ENCODE results near the gene CELF5. TPM values are rescaled to one million over a fixed set of nuclear protein-coding genes. Genes with fewer than 3 reads are reported as not detected.

Gene CELF5
- total and polyA plus RNA-seq, 2 experiments from 2014 or later = 5.6 to 10.6 TPM

GRCh38 chr19:3278294-3278693 is 53.8 kb downstream of the CELF5 start:
- TF ChIP-seq ETS1 (IDR thresholded peaks at IDR 0.05) = no peak
- TF ChIP-seq ZNF331 (CRISPR knock-in tag; IDR thresholded peaks at IDR 0.05; ENCODE audit: low read depth) = no peak
- TF ChIP-seq JUNB (IDR thresholded peaks at IDR 0.05; ENCODE audit: unreplicated experiment) = no peak
- TF ChIP-seq ZNF114 (CRISPR knock-in tag; IDR thresholded peaks at IDR 0.05) = no peak
- TF ChIP-seq EZH2phosphoT487 (IDR thresholded peaks at IDR 0.05; ENCODE audit: unreplicated experiment) = no peak
- TF ChIP-seq NANOG (IDR thresholded peaks at IDR 0.05; ENCODE audit: borderline replicate concordance) = no peak
- no peak for TF ChIP-seq STAT1 (IDR thresholded peaks at IDR 0.05; ENCODE audit: unreplicated experiment)
- TF ChIP-seq EZH2 (IDR thresholded peaks at IDR 0.05; ENCODE audit: low read depth, unreplicated experiment) = no peak
- no peak for TF ChIP-seq ZNF462 (CRISPR knock-in tag; IDR thresholded peaks at IDR 0.05)
- H3K79me2 ChIP-seq (replicated peaks; ENCODE audit: insufficient read depth) = no peaks in the 10 kb centered on the region
- no peak overlapping the region for H3K4me2 ChIP-seq
- no peak overlapping the region for H2AFZ ChIP-seq
- H3K36me3 ChIP-seq (ENCODE audit: insufficient read depth) = no peaks in the 10 kb centered on the region
- H4K20me1 ChIP-seq (replicated peaks; ENCODE audit: insufficient read depth) = no peaks in the 10 kb centered on the region
- Mint-ChIP-seq H3K36me3 (ENCODE audit: low read depth) (peaks cover 6% of the 10 kb centered on the region; the same call in 1 of the 3 replicates), H3K9me3 (peaks cover 6% of the 10 kb centered on the region; the same call in 2 of the 3 replicates), H3K4me1 (peaks cover 12% of the 10 kb centered on the region), H3K27ac (no peak overlapping the region), H3K4me3 (no peak overlapping the region), H3K27me3 (ENCODE audit: insufficient read depth, low read depth, poor library complexity) (peaks cover 11% of the 10 kb centered on the region)
- 0 out of 2 replicates have a peak, but pooled peaks cover 5% of the 10 kb centered on the region for H3F3A ChIP-seq (replicated peaks; ENCODE audit: low read depth)
- H3K27ac ChIP-seq (ENCODE audit: low read depth) = no peak overlapping the region
- no peak overlapping the region for H3K4me3 ChIP-seq
- no peaks in the 10 kb centered on the region for H3K9me2 ChIP-seq (ENCODE audit: insufficient read depth)
- ATAC-seq (no peak), DNase-seq (ENCODE audit: low spot score) (no peak)
- H3K27me3 ChIP-seq (ENCODE audit: insufficient read depth) = no peaks in the 10 kb centered on the region
- H3K4me1 ChIP-seq (ENCODE audit: insufficient read depth) = peaks cover 14% of the 10 kb centered on the region

Data from GM23338 (cell line).